GM21390 (cell line): ENCODE data around the gene PGLYRP1.

Experiments used
- ATAC-seq: cut with Tn5 transposase; IDR thresholded peaks from one replicate; pipeline ENCODE4 v1.9.1; 2021; ENCODE audit not compliant: unreplicated experiment

The PGLYRP1 gene

GRCh38 chr19:45972081-45972946, 50.5 kb downstream of the PGLYRP1 start:
- ATAC-seq, result no peak

- no peak for ATAC-seq
Measured at GRCh38 chr19:45971260-45971902, 51.5 kb downstream of the PGLYRP1 start.

GRCh38 chr19:45969676-45970075, 53.2 kb downstream of the PGLYRP1 start:
- ATAC-seq, result no peak
